Astrocyte (in vitro differentiated cells and primary cell): ENCODE results near the gene TMA7.

Experiments
- EZH2 ChIP-seq: IDR thresholded peaks from 2 replicates; pipeline ENCODE4 v1.6.1; 2012; ENCODE audit warnings: mild to moderate bottlenecking, low read length, inconsistent platforms; ENCODE audit not compliant: insufficient read depth
- TF ChIP-seq, protein P1 (sequence below): IDR thresholded peaks from 2 replicates; pipeline ENCODE4 v1.5.1; 2011; ENCODE audit warnings: low read depth, mild to moderate bottlenecking, inconsistent platforms, low read length, moderate library complexity; ENCODE audit not compliant: insufficient read depth

GRCh38 chr3:48434591-48435222 lies 5.3 kb upstream of the TMA7 start:
- TF ChIP-seq, protein P1, sequence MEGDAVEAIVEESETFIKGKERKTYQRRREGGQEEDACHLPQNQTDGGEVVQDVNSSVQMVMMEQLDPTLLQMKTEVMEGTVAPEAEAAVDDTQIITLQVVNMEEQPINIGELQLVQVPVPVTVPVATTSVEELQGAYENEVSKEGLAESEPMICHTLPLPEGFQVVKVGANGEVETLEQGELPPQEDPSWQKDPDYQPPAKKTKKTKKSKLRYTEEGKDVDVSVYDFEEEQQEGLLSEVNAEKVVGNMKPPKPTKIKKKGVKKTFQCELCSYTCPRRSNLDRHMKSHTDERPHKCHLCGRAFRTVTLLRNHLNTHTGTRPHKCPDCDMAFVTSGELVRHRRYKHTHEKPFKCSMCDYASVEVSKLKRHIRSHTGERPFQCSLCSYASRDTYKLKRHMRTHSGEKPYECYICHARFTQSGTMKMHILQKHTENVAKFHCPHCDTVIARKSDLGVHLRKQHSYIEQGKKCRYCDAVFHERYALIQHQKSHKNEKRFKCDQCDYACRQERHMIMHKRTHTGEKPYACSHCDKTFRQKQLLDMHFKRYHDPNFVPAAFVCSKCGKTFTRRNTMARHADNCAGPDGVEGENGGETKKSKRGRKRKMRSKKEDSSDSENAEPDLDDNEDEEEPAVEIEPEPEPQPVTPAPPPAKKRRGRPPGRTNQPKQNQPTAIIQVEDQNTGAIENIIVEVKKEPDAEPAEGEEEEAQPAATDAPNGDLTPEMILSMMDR: no peak
- no peak for TF ChIP-seq EZH2
